ENCODE data around the gene TBC1D22A.

The TBC1D22A gene

GRCh38 chr22:46857142-46857884, 94.9 kb downstream of the TBC1D22A start:
- no peaks in the 10 kb centered on the region for H3K4me1 ChIP-seq (ENCODE audit: control insufficient read depth, insufficient read depth, low read length)

GRCh38 chr22:46857885-46858143, 95.4 kb downstream of the TBC1D22A start:
- Histone ChIP-seq H3K27me3 (ENCODE audit: control insufficient read depth, insufficient read depth, low read length) (no peaks in the 10 kb centered on the region), H3K36me3 (ENCODE audit: control insufficient read depth, insufficient read depth, low read length) (no peaks in the 10 kb centered on the region), H3K9me3 (ENCODE audit: control insufficient read depth, low read length) (no peaks in the 10 kb centered on the region), H3K4me3 (ENCODE audit: low read length) (no peak overlapping the region), H3K4me1 (ENCODE audit: control insufficient read depth, insufficient read depth, low read length) (no peaks in the 10 kb centered on the region), H3K9ac (ENCODE audit: low read length) (no peak overlapping the region)

More at GRCh38 chr22:46857142-46857884, 94.9 kb downstream of the TBC1D22A start:
- no peaks in the 10 kb centered on the region for H3K9me3 ChIP-seq (ENCODE audit: control insufficient read depth, low read length)
- H3K27me3 ChIP-seq (ENCODE audit: control insufficient read depth, insufficient read depth, low read length) = no peaks in the 10 kb centered on the region
- H3K9ac ChIP-seq (ENCODE audit: low read length) = no peak overlapping the region
- H3K4me3 ChIP-seq (ENCODE audit: low read length) = no peak overlapping the region
- no peaks in the 10 kb centered on the region for H3K36me3 ChIP-seq (ENCODE audit: control insufficient read depth, insufficient read depth, low read length)

- no peak overlapping the region for H3K4me3 ChIP-seq (ENCODE audit: low read length)
- H3K36me3 ChIP-seq (ENCODE audit: control insufficient read depth, insufficient read depth, low read length) = no peaks in the 10 kb centered on the region
- no peak overlapping the region for H3K9ac ChIP-seq (ENCODE audit: low read length)
- no peaks in the 10 kb centered on the region for H3K27me3 ChIP-seq (ENCODE audit: control insufficient read depth, insufficient read depth, low read length)
- peaks cover 4% of the 10 kb centered on the region for H3K4me1 ChIP-seq (ENCODE audit: control insufficient read depth, insufficient read depth, low read length)
- H3K9me3 ChIP-seq (ENCODE audit: control insufficient read depth, low read length) = no peaks in the 10 kb centered on the region
Observed at GRCh38 chr22:46858181-46858771, 95.8 kb downstream of the TBC1D22A start.

- Histone ChIP-seq H3K9me3 (ENCODE audit: control insufficient read depth, low read length) (no peaks in the 10 kb centered on the region), H3K9ac (ENCODE audit: low read length) (no peak overlapping the region), H3K36me3 (ENCODE audit: control insufficient read depth, insufficient read depth, low read length) (no peaks in the 10 kb centered on the region), H3K27me3 (ENCODE audit: control insufficient read depth, insufficient read depth, low read length) (no peaks in the 10 kb centered on the region), H3K4me3 (ENCODE audit: low read length) (no peak overlapping the region), H3K4me1 (ENCODE audit: control insufficient read depth, insufficient read depth, low read length) (peaks cover 18% of the 10 kb centered on the region)
Observed at GRCh38 chr22:46860562-46860961, 98.1 kb downstream of the TBC1D22A start.

- Histone ChIP-seq H3K9ac (ENCODE audit: low read length) (no peak overlapping the region), H3K4me3 (ENCODE audit: low read length) (no peak overlapping the region), H3K9me3 (ENCODE audit: control insufficient read depth, low read length) (no peaks in the 10 kb centered on the region), H3K36me3 (ENCODE audit: control insufficient read depth, insufficient read depth, low read length) (no peaks in the 10 kb centered on the region), H3K4me1 (ENCODE audit: control insufficient read depth, insufficient read depth, low read length) (peaks cover 18% of the 10 kb centered on the region), H3K27me3 (ENCODE audit: control insufficient read depth, insufficient read depth, low read length) (no peaks in the 10 kb centered on the region)
Observed at GRCh38 chr22:46861468-46862367, 99.3 kb downstream of the TBC1D22A start.

GRCh38 chr22:46862418-46863324, 100.2 kb downstream of the TBC1D22A start:
- no peak overlapping the region for H3K9ac ChIP-seq (ENCODE audit: low read length)
- H3K4me1 ChIP-seq (ENCODE audit: control insufficient read depth, insufficient read depth, low read length) = peaks cover 18% of the 10 kb centered on the region
- no peaks in the 10 kb centered on the region for H3K27me3 ChIP-seq (ENCODE audit: control insufficient read depth, insufficient read depth, low read length)
- no peaks in the 10 kb centered on the region for H3K9me3 ChIP-seq (ENCODE audit: control insufficient read depth, low read length)
- no peak overlapping the region for H3K4me3 ChIP-seq (ENCODE audit: low read length)
- H3K36me3 ChIP-seq (ENCODE audit: control insufficient read depth, insufficient read depth, low read length) = no peaks in the 10 kb centered on the region

- no peaks in the 10 kb centered on the region for H3K36me3 ChIP-seq (ENCODE audit: control insufficient read depth, insufficient read depth, low read length)
- no peak overlapping the region for H3K9ac ChIP-seq (ENCODE audit: low read length)
- peaks cover 18% of the 10 kb centered on the region for H3K4me1 ChIP-seq (ENCODE audit: control insufficient read depth, insufficient read depth, low read length)
- H3K27me3 ChIP-seq (ENCODE audit: control insufficient read depth, insufficient read depth, low read length) = no peaks in the 10 kb centered on the region
- no peak overlapping the region for H3K4me3 ChIP-seq (ENCODE audit: low read length)
- H3K9me3 ChIP-seq (ENCODE audit: control insufficient read depth, low read length) = no peaks in the 10 kb centered on the region
Observed at GRCh38 chr22:46863794-46864193, 101.3 kb downstream of the TBC1D22A start.

GRCh38 chr22:46864314-46865051, 102.0 kb downstream of the TBC1D22A start:
- no peaks in the 10 kb centered on the region for H3K36me3 ChIP-seq (ENCODE audit: control insufficient read depth, insufficient read depth, low read length)
- H3K9me3 ChIP-seq (ENCODE audit: control insufficient read depth, low read length) = no peaks in the 10 kb centered on the region
- H3K27me3 ChIP-seq (ENCODE audit: control insufficient read depth, insufficient read depth, low read length) = no peaks in the 10 kb centered on the region
- H3K4me1 ChIP-seq (ENCODE audit: control insufficient read depth, insufficient read depth, low read length) = peaks cover 18% of the 10 kb centered on the region
- H3K9ac ChIP-seq (ENCODE audit: low read length) = no peak overlapping the region
- H3K4me3 ChIP-seq (ENCODE audit: low read length) = no peak overlapping the region

- Histone ChIP-seq H3K9me3 (ENCODE audit: control insufficient read depth, low read length) (no peaks in the 10 kb centered on the region), H3K4me3 (ENCODE audit: low read length) (no peak overlapping the region), H3K36me3 (ENCODE audit: control insufficient read depth, insufficient read depth, low read length) (no peaks in the 10 kb centered on the region), H3K4me1 (ENCODE audit: control insufficient read depth, insufficient read depth, low read length) (peaks cover 18% of the 10 kb centered on the region), H3K9ac (ENCODE audit: low read length) (no peak overlapping the region), H3K27me3 (ENCODE audit: control insufficient read depth, insufficient read depth, low read length) (no peaks in the 10 kb centered on the region)
Observed at GRCh38 chr22:46865052-46865434, 102.6 kb downstream of the TBC1D22A start.

- Histone ChIP-seq H3K27me3 (ENCODE audit: control insufficient read depth, insufficient read depth, low read length) (no peaks in the 10 kb centered on the region), H3K4me1 (ENCODE audit: control insufficient read depth, insufficient read depth, low read length) (peaks cover 18% of the 10 kb centered on the region), H3K9me3 (ENCODE audit: control insufficient read depth, low read length) (no peaks in the 10 kb centered on the region), H3K9ac (ENCODE audit: low read length) (no peak overlapping the region), H3K36me3 (ENCODE audit: control insufficient read depth, insufficient read depth, low read length) (no peaks in the 10 kb centered on the region), H3K4me3 (ENCODE audit: low read length) (no peak overlapping the region)
Observed at GRCh38 chr22:46865642-46866041, 103.2 kb downstream of the TBC1D22A start.

GRCh38 chr22:46866591-46866990, 104.1 kb downstream of the TBC1D22A start:
- Histone ChIP-seq H3K4me3 (ENCODE audit: low read length) (no peak overlapping the region), H3K9ac (ENCODE audit: low read length) (no peak overlapping the region), H3K36me3 (ENCODE audit: control insufficient read depth, insufficient read depth, low read length) (no peaks in the 10 kb centered on the region), H3K27me3 (ENCODE audit: control insufficient read depth, insufficient read depth, low read length) (no peaks in the 10 kb centered on the region), H3K4me1 (ENCODE audit: control insufficient read depth, insufficient read depth, low read length) (peaks cover 18% of the 10 kb centered on the region), H3K9me3 (ENCODE audit: control insufficient read depth, low read length) (no peaks in the 10 kb centered on the region)
